WI38 (cell line): ENCODE results near the gene AMTN.

Source experiments
- H3K4me3 ChIP-seq: 2 replicates; pipeline ENCODE4 v1.5.1; 2011; ENCODE audit warnings: low read depth, mild to moderate bottlenecking, control low read depth, low read length
- CTCF ChIP-seq: IDR thresholded peaks from 2 replicates; pipeline ENCODE4 v1.5.1; 2012; ENCODE audit warnings: low read depth, mild to moderate bottlenecking, control low read depth, low read length

AMTN gene

GRCh38 chr4:70508801-70509200 lies 9.6 kb upstream of the AMTN start:
- TF ChIP-seq CTCF = no peak
- no peak overlapping the region for H3K4me3 ChIP-seq

- no peak overlapping the region for H3K4me3 ChIP-seq
- no peak for TF ChIP-seq CTCF
Observed at GRCh38 chr4:70511365-70511764, 7.0 kb upstream of the AMTN start.

- no peak for TF ChIP-seq CTCF
Observed at GRCh38 chr4:70515367-70516250, 2.8 kb upstream of the AMTN start.

GRCh38 chr4:70518716-70519115 lies 347 bp downstream of the AMTN start:
- TF ChIP-seq CTCF = no peak
- no peak overlapping the region for H3K4me3 ChIP-seq

More at GRCh38 chr4:70515367-70516250, 2.8 kb upstream of the AMTN start:
- H3K4me3 ChIP-seq = no peak overlapping the region

GRCh38 chr4:70522626-70523025 lies 4.3 kb downstream of the AMTN start:
- H3K4me3 ChIP-seq = no peak overlapping the region
- TF ChIP-seq CTCF = no peak

- TF ChIP-seq CTCF = no peak
- no peak overlapping the region for H3K4me3 ChIP-seq
Observed at GRCh38 chr4:70530997-70531396, 12.6 kb downstream of the AMTN start.

- H3K4me3 ChIP-seq = no peak overlapping the region
- no peak; the same call in 1 of the 2 replicates for TF ChIP-seq CTCF
Observed at GRCh38 chr4:70531981-70532380, 13.6 kb downstream of the AMTN start.
